H1 (cell line): Measurements from ENCODE around the gene ATP5MC3. TPM values are rescaled to one million over a fixed set of nuclear protein-coding genes. Genes with fewer than 3 reads are reported as not detected.

Source experiments
- CTCF ChIA-PET: fragments of 300-600 bp; sonication (Branson Sonifier 250); formaldehyde crosslinking; loops from one replicate; lab custom pipeline; 2021; ENCODE audit not compliant: partially characterized antibody; lab: Charles Lee
- POLR2A ChIA-PET: fragments of 300-600 bp; sonication (Branson Sonifier 250); formaldehyde crosslinking; loops from one replicate; lab custom pipeline; 2021; ENCODE audit warnings: inconsistent platforms; ENCODE audit not compliant: partially characterized antibody; lab: Charles Lee
- DNase-seq, 2 experiments: peaks; one replicate each; pipeline versions ENCODE4 v3.0.0 to v3.0.0-alpha.2; 2010 to 2022; ENCODE audit warnings: low spot score in 2 of 2, low read depth in 1 of 2, mixed read lengths in 1 of 2
- FAIRE-seq: peaks from 2 replicates; lab custom pipeline; 2011; peaks lifted over from hg19 to GRCh38; lab: Jason Lieb, UNC
- H2AFZ ChIP-seq: 2 replicates; pipeline ENCODE4 v1.8.1; 2012; ENCODE audit warnings: low read length, inconsistent platforms
- H2AK5ac ChIP-seq: 2 replicates; pipeline ENCODE4 v1.6.1; 2013; ENCODE audit warnings: low read depth, low read length
- H2BK120ac ChIP-seq: replicated peaks from 2 replicates; pipeline ENCODE3; 2013; ENCODE audit warnings: low read depth, low read length, inconsistent platforms
- H2BK12ac ChIP-seq: 2 replicates; pipeline ENCODE4 v1.6.1; 2013; ENCODE audit warnings: low read depth, low read length
- H2BK15ac ChIP-seq: 2 replicates; pipeline ENCODE4 v1.6.1; 2013; ENCODE audit warnings: low read length
- H2BK20ac ChIP-seq: 2 replicates; pipeline ENCODE4 v1.6.1; 2013; ENCODE audit warnings: low read length
- H2BK5ac ChIP-seq: 2 replicates; pipeline ENCODE4 v1.6.1; 2013; ENCODE audit warnings: low read depth, low read length
- H3K14ac ChIP-seq: 2 replicates; pipeline ENCODE4 v1.6.1; 2013; ENCODE audit warnings: inconsistent platforms; ENCODE audit not compliant: insufficient read length
- H3K18ac ChIP-seq: 2 replicates; pipeline ENCODE4 v1.6.1; 2013; ENCODE audit warnings: low read length; ENCODE audit errors: extremely low read depth
- H3K23ac ChIP-seq: 2 replicates; pipeline ENCODE4 v1.6.1; 2013; ENCODE audit warnings: inconsistent platforms; ENCODE audit not compliant: insufficient read length
- H3K23me2 ChIP-seq: 2 replicates; pipeline ENCODE4 v1.6.1; 2013; ENCODE audit warnings: low read depth, low read length
- H3K27ac ChIP-seq: 2 replicates; pipeline ENCODE4 v1.6.1; 2011; ENCODE audit warnings: low read depth, low read length, inconsistent platforms
- H3K27me3 ChIP-seq, 4 experiments: replicated peaks in 1 of 4; 1 replicate in 1 of 4; 2 replicates in 3 of 4; pipeline versions ENCODE4 v1.6.1 to v1.8.1; 2011 to 2013; ENCODE audit warnings: low read length in 3 of 4, mild to moderate bottlenecking in 3 of 4, inconsistent platforms in 2 of 4, mixed read lengths in 2 of 4, moderate library complexity in 1 of 4; ENCODE audit not compliant: control insufficient read depth in 3 of 4, insufficient read depth in 3 of 4; ENCODE audit errors: extremely low read depth in 1 of 4
- H3K36me3 ChIP-seq, 4 experiments: 2 replicates each; pipeline versions ENCODE4 v1.6.1 to v1.8.1; 2011 to 2013; ENCODE audit warnings: mild to moderate bottlenecking in 4 of 4, low read length in 3 of 4, moderate library complexity in 2 of 4, control low read depth in 1 of 4, inconsistent platforms in 1 of 4; ENCODE audit not compliant: insufficient read depth in 4 of 4, control insufficient read depth in 2 of 4
- H3K4ac ChIP-seq: replicated peaks from 2 replicates; pipeline ENCODE3; 2013; ENCODE audit warnings: low read length, low read depth, mixed read lengths, inconsistent platforms; ENCODE audit not compliant: insufficient read length
- H3K4me1 ChIP-seq, 4 experiments: replicated peaks in 1 of 4; 1 replicate in 1 of 4; 2 replicates in 3 of 4; pipeline versions ENCODE4 v1.6.1 to v1.8.1; 2011 to 2013; ENCODE audit warnings: low read length in 3 of 4, inconsistent platforms in 2 of 4, mixed read lengths in 1 of 4; ENCODE audit not compliant: insufficient read depth in 4 of 4, control insufficient read depth in 3 of 4
- H3K4me2 ChIP-seq, 2 experiments: 2 replicates each; pipeline versions ENCODE4 v1.6.1 to v1.8.1; 2011 to 2013; ENCODE audit warnings: low read depth in 2 of 2, low read length in 2 of 2, control low read depth in 1 of 2, inconsistent platforms in 1 of 2, mild to moderate bottlenecking in 1 of 2; ENCODE audit not compliant: insufficient read depth in 1 of 2
- H3K4me3 ChIP-seq, 4 experiments: fragments of 200-600, 300-600 bp in 1 of 4; sonication (generic), shearing (Covaris generic), sonication (Bioruptor Twin) in 1 of 4; 2 replicates each; pipeline versions ENCODE4 v1.5.1 to v1.8.1; 2011 to 2016; ENCODE audit warnings: low read length in 4 of 4, low read depth in 3 of 4, control low read depth in 2 of 4, inconsistent platforms in 2 of 4, mild to moderate bottlenecking in 2 of 4, mixed read lengths in 1 of 4, moderate library complexity in 1 of 4; ENCODE audit not compliant: insufficient read depth in 2 of 4; ENCODE audit errors: extremely low read depth in 1 of 4
- H3K56ac ChIP-seq: replicated peaks from 2 replicates; pipeline ENCODE3; 2013; ENCODE audit warnings: low read depth, mild to moderate bottlenecking, mixed read lengths, low read length, inconsistent platforms; ENCODE audit not compliant: insufficient read length
- H3K79me1 ChIP-seq: 2 replicates; pipeline ENCODE4 v1.6.1; 2013; ENCODE audit warnings: low read depth, low read length, control low read depth
- H3K79me2 ChIP-seq, 2 experiments: 2 replicates each; pipeline versions ENCODE4 v1.6.1 to v1.8.1; 2012 to 2013; ENCODE audit warnings: low read length in 2 of 2, mild to moderate bottlenecking in 2 of 2, inconsistent platforms in 1 of 2; ENCODE audit not compliant: insufficient read depth in 2 of 2, control insufficient read depth in 1 of 2
- H3K9ac ChIP-seq, 4 experiments: replicated peaks in 1 of 4; 1 replicate in 1 of 4; 2 replicates in 3 of 4; pipeline versions ENCODE4 v1.6.1 to v1.8.1; 2011 to 2013; ENCODE audit warnings: low read depth in 3 of 4, low read length in 3 of 4, control low read depth in 2 of 4, mild to moderate bottlenecking in 2 of 4, moderate library complexity in 2 of 4, inconsistent platforms in 1 of 4; ENCODE audit errors: extremely low read depth in 1 of 4
- H3K9me3 ChIP-seq, 2 experiments: 2 replicates each; pipeline versions ENCODE4 v1.6.1 to v1.8.1; 2012 to 2013; ENCODE audit warnings: mild to moderate bottlenecking in 2 of 2, moderate library complexity in 2 of 2, control low read depth in 1 of 2, inconsistent platforms in 1 of 2, low read depth in 1 of 2, low read length in 1 of 2, mixed read lengths in 1 of 2; ENCODE audit not compliant: insufficient read depth in 2 of 2
- H4K20me1 ChIP-seq, 2 experiments: replicated peaks in 1 of 2; 2 replicates each; pipeline versions ENCODE3 to v1.8.1; 2011 to 2013; ENCODE audit warnings: inconsistent platforms in 2 of 2, low read length in 2 of 2, mild to moderate bottlenecking in 1 of 2; ENCODE audit not compliant: insufficient read depth in 2 of 2, control insufficient read depth in 1 of 2
- H4K5ac ChIP-seq: 2 replicates; pipeline ENCODE4 v1.6.1; 2013; ENCODE audit warnings: low read length, low read depth, mixed read lengths, inconsistent platforms; ENCODE audit not compliant: insufficient read length
- H4K8ac ChIP-seq: 2 replicates; pipeline ENCODE4 v1.8.0; 2013; ENCODE audit warnings: mild to moderate bottlenecking, moderate library complexity, low read length, inconsistent platforms; ENCODE audit not compliant: insufficient read depth; ENCODE audit errors: extremely low read depth
- H4K91ac ChIP-seq: replicated peaks from 2 replicates; pipeline ENCODE3; 2013; ENCODE audit warnings: low read length, mixed read lengths, inconsistent platforms; ENCODE audit not compliant: insufficient read length
- CBX8 ChIP-seq: fragments of 300-800, 300-1000 bp; sonication (generic); IDR thresholded peaks from 2 replicates; pipeline ENCODE4 v1.7.1; 2016; ENCODE audit warnings: low read depth, low read length, borderline replicate concordance
- EP300 ChIP-seq, 2 experiments: IDR thresholded peaks; 1 replicate in 1 of 2; 2 replicates in 1 of 2; pipeline ENCODE4 v1.6.1; 2011 to 2012; ENCODE audit warnings: low read depth in 2 of 2, low read length in 2 of 2, mild to moderate bottlenecking in 2 of 2, borderline replicate concordance in 1 of 2, inconsistent platforms in 1 of 2, moderate library complexity in 1 of 2
- GABPA ChIP-seq: IDR thresholded peaks from 2 replicates; pipeline ENCODE4 v1.6.1; 2011; ENCODE audit warnings: mild to moderate bottlenecking, low read length, moderate library complexity, borderline replicate concordance; ENCODE audit not compliant: insufficient read depth
- GTF2F1 ChIP-seq: IDR thresholded peaks from 2 replicates; pipeline ENCODE4 v1.6.1; 2012; ENCODE audit warnings: low read depth, low read length, improper control_type of control experiment, borderline replicate concordance
- KDM4A ChIP-seq: IDR thresholded peaks from one replicate; pipeline ENCODE4 v1.7.1; 2012; ENCODE audit warnings: low read depth, mild to moderate bottlenecking, moderate library complexity, low read length, inconsistent platforms; ENCODE audit not compliant: severe bottlenecking
- SAP30 ChIP-seq: fragments of 300-600 bp; sonication (generic); IDR thresholded peaks from 2 replicates; pipeline ENCODE4 v1.7.1; 2012; ENCODE audit warnings: low read length, moderate library complexity, mild to moderate bottlenecking, inconsistent platforms; ENCODE audit not compliant: insufficient read depth, insufficient replicate concordance
- SIRT6 ChIP-seq: IDR thresholded peaks from one replicate; pipeline ENCODE4 v1.7.1; 2012; ENCODE audit warnings: low read length, inconsistent platforms
- SRF ChIP-seq: IDR thresholded peaks from 2 replicates; pipeline ENCODE4 v1.6.1; 2011; ENCODE audit warnings: mild to moderate bottlenecking, low read depth, low read length, moderate library complexity
- SUZ12 ChIP-seq: fragments of 200-600 bp; sonication (generic); IDR thresholded peaks from 2 replicates; pipeline ENCODE4 v1.6.1; 2012; ENCODE audit warnings: mild to moderate bottlenecking, inconsistent platforms, low read length, moderate library complexity, mixed read lengths
- TCF12 ChIP-seq: IDR thresholded peaks from 2 replicates; pipeline ENCODE4 v1.6.1; 2011; ENCODE audit warnings: low read depth, mild to moderate bottlenecking, low read length
- TEAD4 ChIP-seq: IDR thresholded peaks from 2 replicates; pipeline ENCODE4 v1.6.1; 2012; ENCODE audit warnings: low read depth, low read length, inconsistent platforms, mixed read lengths
- WGBS, 2 experiments: shearing (Covaris generic) in 1 of 2; methylation state at CpG; one replicate each; pipeline versions ENCODE4 v1.1.6 to v1.1.7; 2013 to 2015; ENCODE audit warnings: low lambda C conversion rate in 2 of 2, mixed read lengths in 2 of 2, inconsistent platforms in 1 of 2, low coverage in 1 of 2, missing lambda C conversion rate in 1 of 2; ENCODE audit not compliant: insufficient replicate concordance in 2 of 2, insufficient coverage in 1 of 2, insufficient read length in 1 of 2; ENCODE audit errors: extremely low coverage in 1 of 2, missing lambda C conversion rate in 1 of 2; 5-methylcytosine and 5-hydroxymethylcytosine counted together
- polyA plus RNA-seq, 7 experiments: library from polyadenylated mRNA; depleted of rRNA in 3 of 7; stranded (reverse) in 5 of 7; unstranded in 2 of 7; fragments of >200 nt in 5 of 7; fragments of 200-250 nt in 2 of 7; gene quantifications; 1 replicate in 5 of 7; 2 replicates in 1 of 7; 4 replicates in 1 of 7; pipeline versions ENCODE4 v1.2.1 to v1.2.3, GENCODE V29; 2011 to 2013; ENCODE audit warnings: missing spikeins in 2 of 7, mixed read lengths in 2 of 7
- total RNA-seq: library from RNA; stranded (reverse); fragmentation: NEBNext Ultra II Directional; extraction: Animal tissue kit (Norgen Biotek cat#: 25700); gene quantifications from 2 replicates; pipeline ENCODE4 v1.2.1, GENCODE V29; 2021

Gene ATP5MC3
- total and polyA plus RNA-seq, 2 of the 8 experiments (the other 6 are each of a cell fraction or from before 2014, with no cell fraction given): 320 to 856 TPM

DNA sequence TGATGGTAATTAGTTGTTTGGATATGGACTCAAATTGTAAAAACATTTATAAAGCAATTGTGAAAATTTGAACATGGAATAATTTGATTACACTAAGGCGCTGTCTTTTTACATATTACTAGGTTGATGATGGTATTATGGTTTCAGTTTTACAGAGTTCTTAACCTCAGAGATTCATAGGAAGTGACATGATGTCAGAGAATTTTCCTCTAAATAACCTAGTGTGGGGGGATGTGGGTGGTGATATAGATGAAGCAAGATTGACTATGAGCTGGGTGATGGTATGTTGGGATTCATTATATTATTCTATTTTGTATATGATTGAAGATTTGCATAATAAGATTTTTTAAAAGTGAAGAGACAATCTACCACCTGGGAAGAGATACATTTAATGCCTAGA lies 45.9 kb upstream of the ATP5MC3 start:
- Histone ChIP-seq H4K8ac (no peak overlapping the region), H2AFZ (no peak overlapping the region), H4K20me1 (no peaks in the 10 kb centered on the region), H2BK120ac (no peak overlapping the region), H2BK5ac (no peak overlapping the region), H3K4ac (no peak overlapping the region), H3K14ac (no peak overlapping the region), H3K27ac (no peak overlapping the region), H3K36me3 (no peaks in the 10 kb centered on the region), H2BK15ac (no peak overlapping the region), H3K4me3 (no peak overlapping the region), H2AK5ac (no peak overlapping the region), H3K27me3 (no peaks in the 10 kb centered on the region), H3K23me2 (no peaks in the 10 kb centered on the region; the same call in 1 of the 2 replicates), H3K79me2 (no peaks in the 10 kb centered on the region), H3K23ac (no peak overlapping the region), H3K18ac (no peak overlapping the region), H3K9ac (no peak overlapping the region), H3K56ac (no peak overlapping the region), H3K9me3 (no peaks in the 10 kb centered on the region), H3K79me1 (no peaks in the 10 kb centered on the region), H3K4me2 (no peak overlapping the region), H4K91ac (no peak overlapping the region), H2BK20ac (no peak overlapping the region), H4K5ac (no peak overlapping the region), H3K4me1 (no peaks in the 10 kb centered on the region), H2BK12ac (no peak overlapping the region)
- TF ChIP-seq TEAD4 (no peak), EP300 (IDR thresholded peaks at IDR 0.05; ENCODE audit: borderline replicate concordance in 1 of 2, low read depth in 2 of 2, low read length in 2 of 2) (no peak), KDM4A (no peak), GTF2F1 (no peak), CBX8 (no peak), GABPA (no peak), TCF12 (no peak), SUZ12 (no peak), SAP30 (no peak), SIRT6 (no peak), SRF (no peak)
- WGBS, 2 experiments: 100% methylated on average over 1 of the region's 1 CpG; no CpG with 5 or more reads in 1 of the 2 experiments
- ChIA-PET POLR2A (no interaction called here), CTCF (interaction anchor here (2.4 kb wide), 1 partner anchor 24 kb away, joined by 6 read pairs; no protein-coding TSS in a partner anchor)
- DNase-seq (no peak), FAIRE-seq (no peak)
